Measurements from ENCODE around the gene QSOX1.

DNA sequence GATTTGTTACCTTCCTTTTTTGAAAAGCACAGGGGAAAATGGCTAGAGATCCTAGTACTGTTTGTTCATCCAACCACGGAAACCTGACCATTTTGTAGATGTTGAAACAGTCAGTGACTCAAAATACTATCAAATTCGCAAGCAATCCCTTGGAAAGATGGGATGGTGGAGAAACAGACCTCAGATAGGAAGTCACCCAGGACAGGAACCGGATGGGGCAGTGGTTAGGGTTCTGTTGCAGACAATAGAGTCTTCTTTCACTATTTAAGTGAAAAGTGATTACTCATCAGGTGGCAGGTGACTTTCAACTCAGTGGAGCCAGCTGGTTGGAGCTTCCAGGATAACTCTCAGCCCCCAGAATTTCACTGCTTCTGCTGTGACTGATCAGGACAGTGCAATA lies 92.4 kb downstream of the QSOX1 start:
- TF ChIP-seq, protein P1, sequence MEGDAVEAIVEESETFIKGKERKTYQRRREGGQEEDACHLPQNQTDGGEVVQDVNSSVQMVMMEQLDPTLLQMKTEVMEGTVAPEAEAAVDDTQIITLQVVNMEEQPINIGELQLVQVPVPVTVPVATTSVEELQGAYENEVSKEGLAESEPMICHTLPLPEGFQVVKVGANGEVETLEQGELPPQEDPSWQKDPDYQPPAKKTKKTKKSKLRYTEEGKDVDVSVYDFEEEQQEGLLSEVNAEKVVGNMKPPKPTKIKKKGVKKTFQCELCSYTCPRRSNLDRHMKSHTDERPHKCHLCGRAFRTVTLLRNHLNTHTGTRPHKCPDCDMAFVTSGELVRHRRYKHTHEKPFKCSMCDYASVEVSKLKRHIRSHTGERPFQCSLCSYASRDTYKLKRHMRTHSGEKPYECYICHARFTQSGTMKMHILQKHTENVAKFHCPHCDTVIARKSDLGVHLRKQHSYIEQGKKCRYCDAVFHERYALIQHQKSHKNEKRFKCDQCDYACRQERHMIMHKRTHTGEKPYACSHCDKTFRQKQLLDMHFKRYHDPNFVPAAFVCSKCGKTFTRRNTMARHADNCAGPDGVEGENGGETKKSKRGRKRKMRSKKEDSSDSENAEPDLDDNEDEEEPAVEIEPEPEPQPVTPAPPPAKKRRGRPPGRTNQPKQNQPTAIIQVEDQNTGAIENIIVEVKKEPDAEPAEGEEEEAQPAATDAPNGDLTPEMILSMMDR (conservative IDR thresholded peaks at IDR 0.05), result no peak
- no peak for TF ChIP-seq EZH2 (IDR thresholded peaks at IDR 0.05; ENCODE audit: low read depth)
